GM12878 (cell line): ENCODE results near the gene OTUB2. TPM values are rescaled to one million over a fixed set of nuclear protein-coding genes. Genes with fewer than 3 reads are reported as not detected.

ENCODE experiments used
- ATAC-seq: fragments of 200-7000 bp; cut with Tn5 transposase; 3 replicates; pipeline ENCODE4 v1.9.1; 2020; ENCODE audit warnings: mild to moderate bottlenecking, moderate library complexity
- BruUV-seq: library from RNA; stranded (reverse); fragments of 400-500 nt; replicated peaks from 2 replicates; lab custom pipeline; 2021; lab: Mats Ljungman, UMichigan
- CTCF ChIA-PET: fragments of 300-600 bp; sonication (Branson Sonifier 250); formaldehyde crosslinking; extraction: SDS; loops from one replicate; lab custom pipeline; 2021; ENCODE audit warnings: inconsistent platforms; lab: Yijun Ruan, JAX
- POLR2A ChIA-PET: fragments of 350-600 bp; formaldehyde crosslinking; extraction: SDS; loops from one replicate; lab custom pipeline; 2021; ENCODE audit warnings: inconsistent platforms; lab: Charles Lee
- RAD21 ChIA-PET: fragments of 300-600 bp; sonication (Branson Sonifier 250); formaldehyde crosslinking; loops from one replicate; lab custom pipeline; 2023; ENCODE audit warnings: antibody characterized with exemption; ENCODE audit not compliant: unreplicated experiment; lab: Charles Lee
- SMC1A ChIA-PET: fragments of 300-600 bp; sonication (Branson Sonifier 250); formaldehyde crosslinking; loops from one replicate; lab custom pipeline; 2023; ENCODE audit not compliant: unreplicated experiment, uncharacterized antibody; lab: Charles Lee
- DNase-seq: peaks from one replicate; pipeline ENCODE4 v3.0.0-alpha.2; 2011; ENCODE audit warnings: low read depth, low spot score
- FAIRE-seq: peaks from 3 replicates; lab custom pipeline; 2011; peaks lifted over from hg19 to GRCh38; lab: Jason Lieb, UNC
- H2AFZ ChIP-seq: 2 replicates; pipeline ENCODE4 v1.6.0; 2011; ENCODE audit warnings: low read depth, low read length, control low read depth; ENCODE audit not compliant: control insufficient read depth
- H3K27ac ChIP-seq: 2 replicates; pipeline ENCODE4 v1.5.1; 2011; ENCODE audit warnings: control low read depth; ENCODE audit not compliant: control insufficient read depth, insufficient read depth
- H3K27me3 ChIP-seq, 2 experiments: replicated peaks in 1 of 2; 2 replicates each; pipeline versions ENCODE4 v1.6.0 to v1.6.1; 2011; ENCODE audit warnings: low read length in 1 of 2; ENCODE audit not compliant: control insufficient read depth in 2 of 2, insufficient read depth in 2 of 2
- H3K36me3 ChIP-seq, 2 experiments: 2 replicates each; pipeline ENCODE4 v1.5.1; 2011; ENCODE audit warnings: low read length in 1 of 2; ENCODE audit not compliant: control insufficient read depth in 2 of 2, insufficient read depth in 2 of 2
- H3K4me1 ChIP-seq: 2 replicates; pipeline ENCODE4 v1.6.1; 2011; ENCODE audit warnings: mild to moderate bottlenecking, low read length, moderate library complexity, mixed read lengths; ENCODE audit not compliant: control insufficient read depth, insufficient read depth
- H3K4me2 ChIP-seq: 2 replicates; pipeline ENCODE4 v1.6.0; 2011; ENCODE audit warnings: control low read depth; ENCODE audit not compliant: control insufficient read depth, insufficient read depth
- H3K4me3 ChIP-seq: fragments of 200-600 bp; sonication (generic); 2 replicates; pipeline ENCODE4 v1.5.1; 2016
- H3K79me2 ChIP-seq: 2 replicates; pipeline ENCODE4 v1.6.0; 2011; ENCODE audit warnings: low read length; ENCODE audit not compliant: control insufficient read depth, insufficient read depth
- H3K9ac ChIP-seq: 2 replicates; pipeline ENCODE4 v1.8.0; 2011; ENCODE audit warnings: low read length, control low read depth, mixed read lengths; ENCODE audit not compliant: control insufficient read depth, insufficient read depth
- H3K9me3 ChIP-seq: replicated peaks from 3 replicates; pipeline ENCODE4 v1.5.1; 2011; ENCODE audit warnings: mild to moderate bottlenecking, low read length; ENCODE audit not compliant: control insufficient read depth, insufficient read depth
- H4K20me1 ChIP-seq: 2 replicates; pipeline ENCODE4 v1.6.0; 2011; ENCODE audit not compliant: control insufficient read depth, insufficient read depth
- RCOR1 ChIP-seq: conservative IDR thresholded peaks from 2 replicates; pipeline ENCODE4 v1.6.1; 2012; ENCODE audit warnings: low read depth, low read length, improper control_type of control experiment
- RUNX3 ChIP-seq: IDR thresholded peaks from 2 replicates; pipeline ENCODE4 v1.6.1; 2012; ENCODE audit warnings: low read length, inconsistent platforms
- TCF7 ChIP-seq: IDR thresholded peaks from 2 replicates; pipeline ENCODE4 v1.6.1; 2014; ENCODE audit warnings: antibody characterized with exemption, borderline replicate concordance
- WGBS: methylation state at CpG from one replicate; pipeline ENCODE4 v1.1.6; 2016; ENCODE audit warnings: low lambda C conversion rate; ENCODE audit not compliant: insufficient replicate concordance, insufficient coverage; ENCODE audit errors: missing lambda C conversion rate; 5-methylcytosine and 5-hydroxymethylcytosine counted together
- in situ Hi-C: fragments of 300-500 bp; cut with MboI; formaldehyde crosslinking; loops from 9 replicates; pipeline ENCODE4 v1.14.3; 2018; ENCODE audit warnings: mixed read lengths
- intact Hi-C: fragments of 100-400 bp; cut with micrococcal nuclease; formaldehyde crosslinking; loops from one replicate; pipeline ENCODE4 v1.14.2; 2022; ENCODE audit not compliant: unreplicated experiment
- polyA plus RNA-seq, 11 experiments: library from polyadenylated mRNA; depleted of rRNA in 4 of 11; unstranded in 6 of 11; stranded (reverse) in 5 of 11; fragments of >200 nt; fragmentation: Nextera tagmentation in 4 of 11; fragmentation: Illumina TruSeq in 1 of 11; extraction: Ambion mirVana in 4 of 11; extraction: Trizol in 1 of 11; gene quantifications; 1 replicate in 1 of 11; 2 replicates in 10 of 11; pipeline versions ENCODE4 v1.2.1 to v1.2.3, GENCODE V29; 2011 to 2016; ENCODE audit warnings: inconsistent platforms in 2 of 11, missing spikeins in 2 of 11, low read depth in 1 of 11
- total RNA-seq, 4 experiments: library from RNA; depleted of rRNA in 3 of 4; stranded (reverse); fragments of >200 nt in 3 of 4; fragmentation: Illumina TruSeq in 1 of 4; extraction: Trizol in 1 of 4; gene quantifications; 2 replicates each; pipeline versions ENCODE4 v1.2.1 to v1.2.3, GENCODE V29; 2013 to 2021
- TF ChIP-seq, protein P1 (sequence below): IDR thresholded peaks from 2 replicates; pipeline ENCODE4 v1.6.1; 2012; ENCODE audit warnings: low read depth, low read length, improper control_type of control experiment
- TF ChIP-seq, protein P2 (sequence below), 3 experiments: IDR thresholded peaks in 2 of 3; conservative IDR thresholded peaks in 1 of 3; 2 replicates each; pipeline ENCODE4 v1.5.1; 2011; ENCODE audit warnings: low read depth in 3 of 3, low read length in 3 of 3, mild to moderate bottlenecking in 3 of 3, control low read depth in 2 of 3, moderate library complexity in 2 of 3, inconsistent platforms in 1 of 3, mixed read lengths in 1 of 3; ENCODE audit not compliant: control insufficient read depth in 2 of 3, insufficient read depth in 1 of 3; ENCODE audit errors: extremely low read depth in 1 of 3

The OTUB2 gene
- total and polyA plus RNA-seq, 10 of the 15 experiments (the other 5 are each of a cell fraction or from before 2014, with no cell fraction given), result 0.05 to 0.82 (median 0.43) TPM

GRCh38 chr14:94015223-94015622, 10.9 kb upstream of the OTUB2 start:
- H3K9ac ChIP-seq, result no peak overlapping the region
- H3K4me2 ChIP-seq, result no peak overlapping the region
- H3K36me3 ChIP-seq, result no peaks in the 10 kb centered on the region
- TF ChIP-seq, protein P1, sequence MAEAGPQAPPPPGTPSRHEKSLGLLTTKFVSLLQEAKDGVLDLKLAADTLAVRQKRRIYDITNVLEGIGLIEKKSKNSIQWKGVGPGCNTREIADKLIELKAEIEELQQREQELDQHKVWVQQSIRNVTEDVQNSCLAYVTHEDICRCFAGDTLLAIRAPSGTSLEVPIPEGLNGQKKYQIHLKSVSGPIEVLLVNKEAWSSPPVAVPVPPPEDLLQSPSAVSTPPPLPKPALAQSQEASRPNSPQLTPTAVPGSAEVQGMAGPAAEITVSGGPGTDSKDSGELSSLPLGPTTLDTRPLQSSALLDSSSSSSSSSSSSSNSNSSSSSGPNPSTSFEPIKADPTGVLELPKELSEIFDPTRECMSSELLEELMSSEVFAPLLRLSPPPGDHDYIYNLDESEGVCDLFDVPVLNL, result no peak
- TF ChIP-seq TCF7 (no peak), RCOR1 (no peak), RUNX3 (no peak)
- TF ChIP-seq, protein P2, sequence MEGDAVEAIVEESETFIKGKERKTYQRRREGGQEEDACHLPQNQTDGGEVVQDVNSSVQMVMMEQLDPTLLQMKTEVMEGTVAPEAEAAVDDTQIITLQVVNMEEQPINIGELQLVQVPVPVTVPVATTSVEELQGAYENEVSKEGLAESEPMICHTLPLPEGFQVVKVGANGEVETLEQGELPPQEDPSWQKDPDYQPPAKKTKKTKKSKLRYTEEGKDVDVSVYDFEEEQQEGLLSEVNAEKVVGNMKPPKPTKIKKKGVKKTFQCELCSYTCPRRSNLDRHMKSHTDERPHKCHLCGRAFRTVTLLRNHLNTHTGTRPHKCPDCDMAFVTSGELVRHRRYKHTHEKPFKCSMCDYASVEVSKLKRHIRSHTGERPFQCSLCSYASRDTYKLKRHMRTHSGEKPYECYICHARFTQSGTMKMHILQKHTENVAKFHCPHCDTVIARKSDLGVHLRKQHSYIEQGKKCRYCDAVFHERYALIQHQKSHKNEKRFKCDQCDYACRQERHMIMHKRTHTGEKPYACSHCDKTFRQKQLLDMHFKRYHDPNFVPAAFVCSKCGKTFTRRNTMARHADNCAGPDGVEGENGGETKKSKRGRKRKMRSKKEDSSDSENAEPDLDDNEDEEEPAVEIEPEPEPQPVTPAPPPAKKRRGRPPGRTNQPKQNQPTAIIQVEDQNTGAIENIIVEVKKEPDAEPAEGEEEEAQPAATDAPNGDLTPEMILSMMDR (IDR thresholded peaks at IDR 0.05 in 2 of 3, conservative IDR thresholded peaks at IDR 0.05 in 1 of 3; ENCODE audit: control insufficient read depth in 2 of 3, extremely low read depth in 1 of 3, insufficient read depth in 1 of 3, low read depth in 3 of 3, low read length in 3 of 3), result 0 out of 6 replicates have a peak, but pooled peaks of 2 of the 3 experiments have one; percentile 5 to 9
- TF ChIP-seq, all 136 proteins: peak for 1
- intact Hi-C loops, result no loop called here
- no peaks in the 10 kb centered on the region for H4K20me1 ChIP-seq
- in situ Hi-C loops, result no loop called here
- CTCF ChIA-PET, result interaction anchor here (1.2 to 8.1 kb wide), 8 partner anchors 11 to 121 kb away, joined by 3 to 56 read pairs (median 4); no protein-coding TSS in a partner anchor
- H3K79me2 ChIP-seq, result no peaks in the 10 kb centered on the region
- no peak overlapping the region for H2AFZ ChIP-seq
- H3K27me3 ChIP-seq, result peaks cover 0 to 2% of the 10 kb centered on the region in 2 experiments; a peak in 1 of 4 replicates
- SMC1A ChIA-PET, result interaction anchor here (0.7 to 5.4 kb wide), 5 partner anchors 10 to 114 kb away, joined by 3 to 26 read pairs (median 4); partner anchors contain the start of genes IFI27L2 and OTUB2
- WGBS, result 32% methylated on average over 2 of the region's 2 CpGs
- no TSS peak for BruUV-seq
- RAD21 ChIA-PET, result no interaction called here
- POLR2A ChIA-PET, result interaction anchor here (1.4 kb wide), 1 partner anchor 11 kb away, joined by 3 read pairs; the partner anchor contains the start of gene OTUB2
- no peaks in the 10 kb centered on the region; the same call in 2 of the 3 replicates for H3K9me3 ChIP-seq
- H3K4me3 ChIP-seq, result no peak overlapping the region
- FAIRE-seq (no peak), DNase-seq (no peak), ATAC-seq (peak; percentile 48)
- no peak overlapping the region for H3K27ac ChIP-seq
- peaks cover 21% of the 10 kb centered on the region for H3K4me1 ChIP-seq
